WERI-Rb-1 (cell line): ENCODE measurements around the gene REEP3.

Experiments used
- DNase-seq: peaks from one replicate; pipeline ENCODE4 v3.0.0-alpha.2; 2020
- H3K27ac ChIP-seq: fragments of 250-450 bp; sonication (Bioruptor Pico); 2 replicates; pipeline ENCODE4 v1.5.1; 2020; ENCODE audit warnings: mild to moderate bottlenecking, moderate library complexity
- H3K27me3 ChIP-seq: fragments of 250-450 bp; sonication (Bioruptor Pico); 2 replicates; pipeline ENCODE4 v1.5.1; 2021; ENCODE audit warnings: mild to moderate bottlenecking, low read depth, moderate library complexity; ENCODE audit not compliant: insufficient read depth, severe bottlenecking
- H3K36me3 ChIP-seq: fragments of 250-450 bp; sonication (Bioruptor Pico); 2 replicates; pipeline ENCODE4 v1.5.1; 2020; ENCODE audit warnings: mild to moderate bottlenecking, moderate library complexity
- H3K4me3 ChIP-seq: 2 replicates; pipeline ENCODE4 v1.5.1; 2011; ENCODE audit warnings: low read depth, mild to moderate bottlenecking, control low read depth, low read length
- H3K9me3 ChIP-seq: fragments of 250-450 bp; sonication (Bioruptor Pico); 2 replicates; pipeline ENCODE4 v1.5.1; 2021; ENCODE audit warnings: mild to moderate bottlenecking, moderate library complexity; ENCODE audit not compliant: severe bottlenecking
- TF ChIP-seq, protein P1 (sequence below): IDR thresholded peaks from 2 replicates; pipeline ENCODE4 v1.5.1; 2011; ENCODE audit warnings: low read depth, mild to moderate bottlenecking, control low read depth, inconsistent platforms, low read length

Gene REEP3

DNA sequence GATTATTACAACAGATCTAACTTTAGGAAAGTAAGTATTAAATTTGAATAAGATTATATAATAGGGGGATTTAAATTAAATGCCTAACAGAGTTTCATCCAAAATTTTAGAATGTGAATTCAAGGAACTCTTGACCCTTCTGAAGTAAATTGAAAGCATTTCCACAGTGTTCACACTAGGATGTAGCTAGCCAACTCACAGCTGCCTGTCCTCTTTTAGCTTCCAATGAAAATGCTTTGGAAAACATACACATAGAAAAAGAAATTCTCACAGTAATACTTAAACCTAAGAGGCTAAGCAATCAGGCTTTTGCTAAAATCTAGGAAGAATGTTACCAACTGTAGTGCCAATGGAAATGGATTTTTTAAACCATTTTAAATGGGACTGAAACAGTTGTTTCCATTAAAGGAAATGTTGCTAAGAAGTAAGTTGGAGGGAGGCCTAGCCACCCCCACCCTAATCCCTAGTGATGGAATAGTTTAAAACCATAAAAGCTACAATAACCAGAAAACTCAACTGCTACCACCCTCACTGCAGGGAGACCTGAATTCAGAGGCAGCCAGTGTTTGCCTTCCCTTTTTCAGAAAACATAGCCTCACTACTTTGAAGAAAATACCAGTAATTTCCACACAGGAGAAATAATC lies 58.3 kb downstream of the REEP3 start:
- no peaks in the 10 kb centered on the region for H3K27me3 ChIP-seq

DNA sequence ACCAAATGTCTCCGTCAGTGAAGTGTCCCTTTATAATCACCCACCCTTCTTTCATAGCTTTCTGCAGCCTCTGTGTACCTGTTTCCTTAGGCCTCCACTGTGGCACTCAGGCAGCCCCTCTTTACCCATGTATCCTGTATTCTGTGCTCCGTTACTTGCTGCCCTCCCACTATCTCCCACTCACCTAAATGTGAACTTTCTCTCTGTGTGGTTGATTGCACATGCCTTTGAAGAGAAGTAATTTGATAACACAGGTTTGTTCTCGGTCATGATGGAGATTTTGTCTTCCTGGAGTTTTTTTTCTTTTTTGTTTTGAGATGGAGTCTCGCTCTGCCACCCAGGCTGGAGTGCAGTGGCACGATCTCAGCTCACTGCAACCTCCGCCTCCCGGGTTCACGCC lies 61.5 kb downstream of the REEP3 start:
- TF ChIP-seq, protein P1, sequence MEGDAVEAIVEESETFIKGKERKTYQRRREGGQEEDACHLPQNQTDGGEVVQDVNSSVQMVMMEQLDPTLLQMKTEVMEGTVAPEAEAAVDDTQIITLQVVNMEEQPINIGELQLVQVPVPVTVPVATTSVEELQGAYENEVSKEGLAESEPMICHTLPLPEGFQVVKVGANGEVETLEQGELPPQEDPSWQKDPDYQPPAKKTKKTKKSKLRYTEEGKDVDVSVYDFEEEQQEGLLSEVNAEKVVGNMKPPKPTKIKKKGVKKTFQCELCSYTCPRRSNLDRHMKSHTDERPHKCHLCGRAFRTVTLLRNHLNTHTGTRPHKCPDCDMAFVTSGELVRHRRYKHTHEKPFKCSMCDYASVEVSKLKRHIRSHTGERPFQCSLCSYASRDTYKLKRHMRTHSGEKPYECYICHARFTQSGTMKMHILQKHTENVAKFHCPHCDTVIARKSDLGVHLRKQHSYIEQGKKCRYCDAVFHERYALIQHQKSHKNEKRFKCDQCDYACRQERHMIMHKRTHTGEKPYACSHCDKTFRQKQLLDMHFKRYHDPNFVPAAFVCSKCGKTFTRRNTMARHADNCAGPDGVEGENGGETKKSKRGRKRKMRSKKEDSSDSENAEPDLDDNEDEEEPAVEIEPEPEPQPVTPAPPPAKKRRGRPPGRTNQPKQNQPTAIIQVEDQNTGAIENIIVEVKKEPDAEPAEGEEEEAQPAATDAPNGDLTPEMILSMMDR: no peak
- no peaks in the 10 kb centered on the region for H3K9me3 ChIP-seq
- H3K27me3 ChIP-seq: no peaks in the 10 kb centered on the region
- 0 out of 2 replicates have a peak, but pooled peaks cover 2% of the 10 kb centered on the region for H3K36me3 ChIP-seq
- no peak overlapping the region for H3K27ac ChIP-seq
- H3K4me3 ChIP-seq: no peak overlapping the region
- DNase-seq: no peak

More for the DNA sequence above, 58.3 kb downstream of the REEP3 start:
- Histone ChIP-seq H3K27ac (no peak overlapping the region), H3K4me3 (no peak overlapping the region), H3K36me3 (peaks cover 9% of the 10 kb centered on the region), H3K9me3 (no peaks in the 10 kb centered on the region)
- DNase-seq: no peak
- TF ChIP-seq, protein P1: no peak

DNA sequence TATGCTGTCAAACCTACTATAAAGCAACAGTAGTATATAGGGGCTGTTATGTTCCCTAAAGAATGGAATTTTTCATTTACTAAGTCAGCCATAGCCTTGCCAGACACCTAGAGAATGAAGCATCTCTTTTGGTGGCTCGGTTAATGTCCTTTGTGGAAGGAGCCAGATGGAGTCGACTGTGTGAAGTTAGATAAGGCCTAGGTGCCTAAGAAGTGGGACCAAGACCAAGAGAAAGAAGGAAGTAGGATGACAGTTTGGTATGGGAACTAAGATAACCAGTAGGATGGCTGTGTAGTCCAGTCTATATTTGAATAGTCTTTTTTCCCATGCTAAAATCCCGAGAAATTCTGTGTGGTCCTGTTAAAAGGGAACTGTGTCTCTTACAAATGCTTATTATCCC lies 62.2 kb downstream of the REEP3 start:
- H3K9me3 ChIP-seq: no peaks in the 10 kb centered on the region
- no peaks in the 10 kb centered on the region for H3K36me3 ChIP-seq
- H3K27me3 ChIP-seq: no peaks in the 10 kb centered on the region
- DNase-seq: no peak
- no peak overlapping the region for H3K4me3 ChIP-seq
- TF ChIP-seq, protein P1: no peak
- H3K27ac ChIP-seq: no peak overlapping the region

DNA sequence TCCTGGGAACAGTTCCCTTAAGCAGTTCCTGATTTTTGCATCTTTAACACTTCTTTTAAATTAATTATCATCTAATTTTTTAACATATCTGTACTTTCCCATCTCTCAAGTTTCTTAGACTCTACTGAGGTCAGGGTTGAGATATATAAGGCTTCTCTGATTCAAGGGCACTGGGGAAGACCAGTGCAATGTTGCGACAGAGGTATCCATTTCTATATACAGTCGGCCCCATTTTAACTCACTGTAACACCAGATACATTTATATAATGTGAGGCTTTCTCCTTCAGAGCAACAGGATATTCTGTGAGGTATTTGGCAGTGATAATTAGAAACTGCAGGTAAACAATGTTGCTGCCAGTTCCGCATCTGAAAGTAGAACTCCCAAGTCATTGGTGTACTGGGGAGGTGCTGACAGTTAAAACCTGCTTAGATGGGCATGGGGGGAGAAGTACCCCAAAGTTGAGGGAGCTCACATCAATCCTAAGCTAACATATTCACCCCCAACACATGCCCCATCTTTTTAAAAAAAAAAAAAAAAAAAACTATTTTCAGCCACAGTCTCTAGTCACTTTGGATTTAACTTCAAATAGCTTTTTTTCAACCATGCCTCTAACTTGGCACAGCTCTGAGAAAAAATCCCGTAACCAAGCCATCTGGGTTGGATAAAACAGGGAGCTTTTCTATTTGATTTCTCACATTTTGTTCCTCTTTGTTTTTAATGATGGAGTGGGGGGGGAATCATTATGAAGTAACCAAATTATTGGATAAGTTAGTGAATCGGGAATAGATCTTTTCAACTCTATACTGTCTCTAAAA lies 62.9 kb downstream of the REEP3 start:
- Histone ChIP-seq H3K27ac (no peak overlapping the region), H3K9me3 (no peaks in the 10 kb centered on the region), H3K36me3 (no peaks in the 10 kb centered on the region), H3K27me3 (no peaks in the 10 kb centered on the region), H3K4me3 (no peak overlapping the region)
- no peak for DNase-seq
- TF ChIP-seq, protein P1: no peak

DNA sequence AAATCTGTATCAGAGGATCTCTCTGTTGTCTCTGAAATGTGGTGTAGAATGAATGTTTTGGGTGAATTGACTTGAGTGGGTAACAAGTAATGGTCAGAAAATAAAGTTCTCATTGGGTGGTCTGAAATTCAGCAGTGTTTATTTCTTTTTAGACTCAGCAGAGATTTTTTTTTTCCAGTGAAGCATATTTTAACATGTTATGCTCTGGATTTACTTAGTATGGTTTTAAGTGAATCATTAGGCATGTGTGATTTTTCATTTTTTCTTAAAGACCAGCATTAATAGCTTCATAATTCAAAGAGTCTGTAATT lies 63.5 kb downstream of the REEP3 start:
- no peak overlapping the region for H3K27ac ChIP-seq
- no peak for DNase-seq
- H3K36me3 ChIP-seq: no peaks in the 10 kb centered on the region
- H3K4me3 ChIP-seq: no peak overlapping the region
- no peaks in the 10 kb centered on the region for H3K9me3 ChIP-seq
- TF ChIP-seq, protein P1: no peak
- no peaks in the 10 kb centered on the region for H3K27me3 ChIP-seq

DNA sequence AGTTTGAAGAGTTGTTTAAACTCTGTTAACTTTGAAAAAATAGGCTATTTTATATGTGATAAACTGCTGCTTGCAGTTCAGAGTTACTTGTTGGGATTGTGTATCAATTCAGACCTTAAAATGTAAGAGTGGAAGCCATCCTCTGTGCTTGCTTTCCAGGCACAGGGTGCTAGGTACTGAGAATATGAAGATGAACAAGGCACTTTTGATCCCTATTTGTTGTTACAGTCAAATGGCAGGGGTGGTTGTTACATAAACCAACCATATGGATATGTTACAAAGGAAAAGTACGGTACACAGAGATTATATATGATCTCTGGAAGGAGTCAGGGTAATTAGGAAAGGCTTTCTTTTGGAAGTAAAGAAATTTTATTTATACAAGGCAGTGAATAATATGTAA lies 63.8 kb downstream of the REEP3 start:
- H3K36me3 ChIP-seq: no peaks in the 10 kb centered on the region
- no peaks in the 10 kb centered on the region for H3K9me3 ChIP-seq
- no peak overlapping the region for H3K27ac ChIP-seq
- TF ChIP-seq, protein P1: no peak
- no peak for DNase-seq
- no peak overlapping the region for H3K4me3 ChIP-seq
- H3K27me3 ChIP-seq: no peaks in the 10 kb centered on the region
